GM21390 (cell line): ENCODE data around the gene KRTAP10-8.
"Not testable (repeated sequence)": the region's sequence is repeated elsewhere in the genome, so short reads cannot be mapped to it uniquely, and the experiment has no call there.

Source experiments
- ATAC-seq: cut with Tn5 transposase; IDR thresholded peaks from one replicate; pipeline ENCODE4 v1.9.1; 2021; ENCODE audit not compliant: unreplicated experiment

The KRTAP10-8 gene

DNA sequence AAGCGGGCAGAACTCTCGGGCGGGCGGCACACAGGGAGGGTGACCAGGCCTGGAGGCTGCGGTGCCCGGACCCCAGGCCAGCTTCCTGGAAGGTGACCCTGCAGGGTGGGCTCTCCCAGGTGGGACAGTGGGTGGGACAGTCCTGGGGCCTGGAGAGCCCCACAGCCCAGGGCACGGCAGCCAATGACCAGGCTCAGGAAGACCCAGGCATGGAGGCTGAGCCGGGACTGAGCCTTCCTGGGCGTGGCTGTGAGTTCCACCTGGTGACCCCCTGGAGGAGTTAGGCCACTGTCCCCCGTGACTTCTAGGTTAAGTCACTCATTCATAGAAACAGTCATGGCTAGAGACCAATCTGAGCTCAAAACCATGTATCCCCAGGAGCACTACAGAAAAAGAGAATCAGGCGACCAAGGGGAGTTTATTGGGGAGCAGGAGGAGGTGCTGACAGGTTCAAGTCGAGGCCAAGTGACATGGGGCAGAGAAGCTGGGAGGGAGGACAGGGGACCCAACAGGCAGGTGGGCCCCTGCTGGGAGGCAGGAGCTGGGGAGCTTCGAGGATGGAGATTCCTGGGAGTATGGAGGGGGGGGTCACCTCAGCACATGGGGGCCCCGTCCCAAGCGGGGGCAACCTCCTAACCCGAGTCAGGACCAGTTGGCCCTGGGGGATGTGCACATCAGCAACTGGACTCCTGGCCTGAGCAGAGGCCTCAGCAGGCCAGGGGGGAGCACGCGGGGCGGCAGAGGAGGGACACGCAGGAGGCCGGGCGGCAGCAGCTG lies 32.6 kb upstream of the KRTAP10-8 start:
- no peak for ATAC-seq

DNA sequence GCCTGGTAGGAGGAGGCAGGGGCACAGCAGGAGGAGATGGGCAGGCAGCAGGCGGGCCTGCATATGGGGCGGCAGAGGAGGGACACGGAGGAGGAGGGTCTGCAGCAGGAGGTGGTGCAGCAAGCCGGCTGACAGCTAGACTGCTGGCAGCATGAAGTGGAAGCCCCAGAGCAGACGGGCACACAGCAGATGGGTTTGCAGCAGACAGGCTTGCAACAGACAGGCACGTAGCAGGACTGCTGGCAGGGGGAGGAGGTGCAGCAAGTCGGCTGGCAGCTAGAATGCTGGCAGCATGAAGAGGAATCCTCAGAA lies 32.1 kb upstream of the KRTAP10-8 start:
- ATAC-seq = no peak

DNA sequence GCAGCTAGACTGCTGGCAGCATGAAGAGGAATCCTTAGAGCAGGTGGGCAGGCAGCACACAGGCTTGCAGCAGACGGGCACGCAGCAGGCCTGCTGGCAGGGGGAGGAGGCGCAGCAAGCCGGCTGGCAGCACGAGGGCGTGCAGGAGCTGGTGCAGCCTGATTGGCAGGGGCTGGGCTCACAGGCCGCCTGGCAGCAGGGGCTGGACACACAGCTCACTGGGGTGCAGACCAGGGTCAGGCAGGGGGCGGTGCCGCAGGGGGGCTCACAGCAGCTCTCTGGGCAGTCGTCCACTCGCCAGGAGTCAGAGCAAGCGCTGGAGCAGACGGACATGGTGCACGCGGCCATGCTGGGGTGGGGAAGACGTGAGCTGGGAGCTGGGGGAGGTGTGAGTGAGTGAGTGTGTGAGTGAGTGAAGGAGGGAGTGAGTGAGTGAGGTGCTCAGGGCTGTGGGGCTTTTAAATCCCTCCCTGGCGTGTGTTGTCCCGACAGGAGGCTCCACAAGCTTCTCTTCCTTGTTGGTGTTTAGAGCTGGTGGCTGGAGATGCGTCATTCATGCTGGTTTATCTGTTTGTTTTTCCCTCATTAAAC lies 31.6 kb upstream of the KRTAP10-8 start, which contains the start of gene KRTAP10-5:
Gene KRTAP10-5, minus strand, starts transcription at position 374 of the 591 bp plus-strand sequence. Its CDS starts 26 bp downstream, at position 348.
- not testable (repeated sequence) for ATAC-seq

DNA sequence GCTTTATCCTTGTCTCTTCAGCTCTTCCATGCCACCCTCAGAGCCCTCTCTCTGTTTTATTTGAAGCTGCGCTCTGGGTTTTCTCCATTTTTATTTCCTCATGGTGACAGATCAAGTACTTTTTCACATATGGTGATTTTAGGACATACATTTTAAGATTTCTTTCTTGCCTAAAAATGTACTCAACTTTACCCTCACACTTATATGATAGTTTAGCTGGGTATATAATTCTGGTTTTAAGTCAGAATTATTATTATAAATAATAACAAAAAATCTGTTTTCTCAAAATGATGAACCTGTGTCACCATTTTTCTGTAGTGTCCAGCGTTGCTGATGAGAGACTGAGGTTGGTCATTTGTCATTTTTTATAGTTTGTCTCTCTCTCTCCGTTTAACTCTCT lies 30.7 kb upstream of the KRTAP10-8 start:
- no peak for ATAC-seq

- ATAC-seq = no peak
These were observed 29.8 kb upstream of the KRTAP10-8 start for GRCh38 chr21:44582055-44582454.

DNA sequence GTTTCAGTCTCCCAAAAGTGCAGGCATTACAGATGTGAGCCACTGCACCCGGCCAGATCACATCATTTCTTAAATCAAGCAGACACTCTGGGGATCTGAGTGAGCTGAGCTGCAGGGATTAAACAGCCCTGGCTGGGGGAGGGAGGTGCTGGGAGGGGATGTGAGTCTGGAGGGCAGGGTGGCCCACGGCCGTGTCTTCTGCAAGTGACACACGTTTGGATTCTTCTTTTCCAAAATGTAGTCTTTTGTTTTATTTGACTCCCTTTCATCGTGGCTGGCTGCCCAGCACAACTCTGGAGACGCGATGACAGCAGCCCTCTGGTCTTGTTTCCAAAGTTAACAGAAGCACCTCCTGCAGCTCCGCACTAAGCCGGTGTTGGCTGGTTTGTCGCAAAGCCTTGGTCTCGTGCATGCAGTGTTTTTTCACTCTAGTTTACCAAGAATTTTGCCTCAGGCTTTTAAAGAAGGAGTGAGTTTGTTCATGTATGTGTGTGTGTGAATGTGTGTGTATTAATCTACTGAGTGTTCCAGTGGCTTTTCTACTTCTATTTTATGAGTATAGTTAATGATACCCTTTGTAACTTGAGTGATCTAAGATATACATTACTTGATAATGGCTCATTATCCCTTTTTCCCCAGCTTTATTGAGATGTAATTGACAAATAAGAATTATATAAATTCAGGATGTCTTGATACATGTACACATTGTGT lies 28.6 kb upstream of the KRTAP10-8 start:
- ATAC-seq = no peak

DNA sequence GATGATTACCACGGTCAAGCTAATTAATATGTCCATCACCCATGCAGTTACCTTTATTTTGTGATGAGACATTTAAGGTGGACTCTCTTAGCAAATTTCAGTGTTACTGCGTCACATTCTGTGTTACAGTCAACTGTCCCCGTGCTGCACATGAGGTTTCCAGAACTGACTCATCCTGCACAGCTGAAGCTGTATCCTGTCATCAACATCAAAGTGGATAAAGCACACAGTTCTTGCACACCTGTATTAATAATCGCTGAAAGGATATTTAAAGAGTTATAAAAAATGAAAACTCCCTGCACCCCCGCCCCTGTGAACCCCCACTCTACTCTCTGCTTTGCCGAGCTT lies 28.1 kb upstream of the KRTAP10-8 start:
- ATAC-seq = no peak

DNA sequence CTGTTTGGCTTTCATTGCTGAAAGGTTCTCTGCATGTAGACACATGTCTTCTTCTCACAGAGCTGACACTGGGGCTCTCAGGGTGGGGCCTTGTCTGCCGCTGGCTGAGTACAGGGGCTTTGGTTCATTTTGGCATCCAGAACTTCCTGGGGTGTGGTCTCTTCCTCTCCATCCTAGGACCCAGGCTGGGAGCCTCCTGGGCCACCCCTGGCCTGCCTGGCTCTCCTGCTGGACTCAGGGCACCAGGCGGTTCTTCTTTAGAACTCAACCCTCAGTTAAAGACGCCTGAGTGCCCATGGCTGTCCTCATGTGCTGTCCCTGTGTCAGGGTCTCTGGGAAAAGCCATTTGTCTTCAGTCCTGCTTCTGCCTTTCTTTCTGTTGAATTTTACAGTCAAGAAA lies 26.0 kb upstream of the KRTAP10-8 start:
- no peak for ATAC-seq

DNA sequence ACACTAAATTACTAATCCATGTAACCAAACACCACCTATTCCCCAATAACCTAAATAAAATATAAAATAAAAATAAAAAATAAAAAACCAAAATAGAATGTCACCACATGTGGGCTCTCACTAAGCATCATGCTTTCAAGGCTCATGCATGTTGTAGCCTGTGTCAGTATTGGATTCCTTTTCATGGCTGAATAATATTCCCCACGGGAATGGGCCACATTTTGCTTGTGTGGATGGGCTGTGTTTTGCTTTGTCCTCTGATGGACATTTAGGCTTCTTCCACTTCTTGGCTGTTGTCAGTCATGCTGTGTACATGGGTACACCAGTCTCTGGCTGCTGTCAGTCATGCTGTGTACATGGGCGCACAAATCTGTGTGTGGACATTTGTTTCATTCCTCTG lies 22.8 kb upstream of the KRTAP10-8 start:
- ATAC-seq = no peak

GRCh38 chr21:44589586-44590305 lies 22.1 kb upstream of the KRTAP10-8 start:
- no peak for ATAC-seq

- no peak for ATAC-seq
These were observed 21.6 kb upstream of the KRTAP10-8 start for GRCh38 chr21:44590311-44590721.

DNA sequence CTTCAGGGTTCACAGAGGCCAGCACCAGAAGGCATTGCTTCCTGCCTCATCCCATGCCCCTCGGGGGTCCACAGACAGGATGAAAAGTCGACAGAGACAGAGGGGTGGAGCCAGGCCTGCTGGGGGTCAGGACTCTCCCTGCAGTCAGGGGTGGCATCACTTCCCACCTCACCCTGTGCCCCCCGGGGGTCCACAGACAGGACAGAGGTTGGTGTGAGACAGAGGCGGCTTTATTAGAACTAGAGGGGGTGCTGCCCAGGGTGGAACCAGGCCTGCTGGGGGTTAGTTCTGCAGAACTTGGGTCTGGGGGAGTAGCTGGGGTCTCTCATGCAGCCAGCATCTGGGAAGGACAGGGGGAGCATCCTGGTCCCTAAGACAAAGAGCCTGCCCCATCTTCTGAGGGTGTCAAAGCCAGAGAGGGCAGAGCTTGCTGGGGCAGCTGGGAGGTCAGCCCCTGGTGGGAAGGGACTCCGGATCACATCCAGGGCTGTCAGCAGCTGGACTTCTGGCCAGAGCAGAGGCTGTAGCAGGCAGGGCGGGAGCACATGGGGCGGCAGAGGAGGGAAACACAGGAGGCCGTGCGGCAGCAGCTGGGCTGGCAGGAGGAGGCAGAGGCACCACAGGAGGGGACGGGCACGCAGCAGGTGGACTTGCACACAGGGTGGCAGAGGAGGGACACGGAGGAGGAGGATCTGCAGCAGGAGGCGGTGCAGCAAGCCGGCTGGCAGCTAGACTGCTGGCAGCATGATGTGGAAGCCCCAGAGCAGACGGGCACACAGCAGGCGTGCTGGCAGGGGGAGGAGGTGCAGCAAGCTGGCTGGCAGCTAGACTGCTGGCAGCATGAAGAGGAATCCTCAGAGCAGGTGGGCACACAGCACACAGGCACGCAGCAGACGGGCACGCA lies 20.7 kb upstream of the KRTAP10-8 start:
- not testable (repeated sequence) for ATAC-seq

DNA sequence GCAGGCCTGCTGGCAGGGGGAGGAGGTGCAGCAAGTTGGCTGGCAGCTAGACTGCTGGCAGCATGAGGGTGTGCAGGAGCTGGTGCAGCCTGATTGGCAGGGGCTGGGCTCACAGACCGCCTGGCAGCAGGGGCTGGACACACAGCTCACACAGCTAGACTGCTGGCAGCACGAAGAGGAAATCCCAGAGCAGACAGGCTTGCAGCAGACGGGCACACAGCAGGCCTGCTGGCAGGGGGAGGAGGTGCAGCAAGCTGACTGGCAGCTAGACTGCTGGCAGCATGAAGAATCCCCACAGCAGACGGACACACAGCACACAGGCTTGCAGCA lies 20.1 kb upstream of the KRTAP10-8 start:
- not testable (repeated sequence) for ATAC-seq

DNA sequence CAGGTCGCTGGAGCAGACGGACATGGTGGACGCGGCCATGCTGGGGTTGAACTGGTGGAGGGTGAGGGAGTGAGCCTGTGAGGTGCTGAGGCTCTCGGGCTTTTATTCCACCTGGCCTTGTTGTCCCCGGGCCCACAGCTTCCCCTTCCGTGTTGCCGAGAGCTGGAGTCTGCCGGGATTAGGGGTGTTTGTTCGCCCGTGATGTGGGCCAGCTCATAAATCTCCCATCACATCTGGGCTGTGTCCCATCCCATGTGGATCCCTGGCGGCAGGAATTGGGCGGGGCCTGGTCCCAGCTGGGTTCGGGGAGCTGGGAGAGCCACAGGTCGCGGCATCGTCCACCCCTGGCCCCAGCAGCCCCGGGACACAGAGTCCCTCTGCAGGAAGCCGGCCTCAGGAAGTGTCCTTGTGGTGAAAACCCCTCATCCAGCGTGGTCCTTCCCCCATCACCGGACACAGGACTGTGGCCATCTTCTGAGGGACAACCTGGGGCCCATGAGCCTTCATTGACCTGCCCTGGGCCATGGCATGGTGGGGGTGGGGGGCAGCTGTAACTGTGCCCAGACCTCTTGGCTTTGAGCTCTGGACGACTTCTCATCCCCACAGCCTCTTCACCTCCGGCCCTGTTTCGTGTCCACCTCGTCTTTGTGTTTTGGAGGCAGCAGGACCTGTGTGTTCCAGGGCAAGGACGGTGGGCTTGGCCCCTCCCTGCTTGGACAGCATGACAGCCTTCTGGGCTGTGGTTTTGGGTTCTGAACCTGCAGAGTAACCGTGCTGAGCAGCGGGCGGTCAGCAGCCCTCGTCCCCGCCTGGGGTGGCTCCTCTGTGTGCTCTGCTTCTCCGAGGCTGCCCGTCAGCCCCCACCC lies 19.2 kb upstream of the KRTAP10-8 start, which contains the start of gene KRTAP10-6:
Gene KRTAP10-6, minus strand, starts transcription at position 60 of the 866 bp plus-strand sequence. Its CDS starts 21 bp downstream, at position 39.
- no peak for ATAC-seq

DNA sequence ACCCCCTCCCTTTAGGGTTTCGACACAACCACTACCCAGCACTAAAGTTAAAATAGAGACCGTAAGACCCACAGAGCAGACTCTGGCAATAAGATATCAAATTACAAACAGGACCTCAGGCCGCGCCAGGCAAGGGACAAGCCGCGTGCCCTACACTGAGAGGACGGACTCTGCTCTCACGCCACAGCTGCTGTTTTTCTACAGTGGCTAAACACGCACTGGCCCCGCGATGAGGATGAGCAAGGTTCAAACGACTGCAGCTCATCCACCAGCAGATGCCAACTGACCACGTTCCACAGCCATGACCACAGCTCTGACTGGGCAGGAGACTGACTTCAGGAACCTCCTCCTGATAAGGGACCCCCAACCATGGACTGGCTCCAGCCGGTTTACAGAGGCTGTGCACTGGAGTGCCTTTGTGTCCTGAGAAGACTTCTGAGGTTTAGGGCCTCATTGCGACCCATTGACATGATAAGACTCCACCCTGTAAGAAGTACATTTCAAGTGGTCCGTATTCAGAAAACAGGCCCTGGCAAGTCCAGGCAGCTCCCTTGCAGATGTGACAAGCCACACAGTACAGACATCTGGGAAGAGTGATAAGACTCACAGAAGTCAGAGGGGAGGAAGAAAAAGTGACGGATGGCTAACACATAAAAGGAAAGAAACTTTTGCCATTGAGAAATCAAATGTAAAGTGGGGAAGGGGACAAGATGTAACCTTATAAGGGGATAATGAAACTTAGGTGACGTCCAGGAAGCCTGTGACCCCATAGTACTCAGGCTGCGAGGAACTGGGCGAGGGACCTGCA lies 18.1 kb upstream of the KRTAP10-8 start:
- ATAC-seq = no peak

DNA sequence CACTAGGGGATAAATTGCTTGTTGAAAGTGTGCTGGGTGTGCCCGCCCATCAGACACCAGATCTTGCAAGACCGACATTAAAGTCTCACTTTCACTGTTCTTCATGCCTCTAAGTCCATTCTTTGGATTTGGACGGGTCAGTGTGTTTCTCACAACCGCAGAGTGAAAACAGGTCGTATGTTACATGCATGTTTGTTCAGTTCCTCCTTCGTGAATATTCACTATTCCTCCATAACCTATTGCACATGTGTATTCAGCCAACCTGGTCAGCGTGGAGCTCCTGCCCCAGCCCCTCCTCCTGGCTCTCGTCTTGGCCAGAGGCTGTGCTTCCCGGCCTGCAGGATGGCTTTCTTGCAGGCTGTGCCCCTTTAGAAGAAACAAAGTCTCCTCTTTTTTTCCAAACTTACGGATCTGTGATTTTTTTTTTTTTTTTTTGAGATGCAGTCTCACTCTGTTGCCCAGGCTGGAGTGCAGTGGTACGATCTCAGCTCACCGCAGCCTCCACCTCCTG lies 17.4 kb upstream of the KRTAP10-8 start:
- no peak for ATAC-seq

DNA sequence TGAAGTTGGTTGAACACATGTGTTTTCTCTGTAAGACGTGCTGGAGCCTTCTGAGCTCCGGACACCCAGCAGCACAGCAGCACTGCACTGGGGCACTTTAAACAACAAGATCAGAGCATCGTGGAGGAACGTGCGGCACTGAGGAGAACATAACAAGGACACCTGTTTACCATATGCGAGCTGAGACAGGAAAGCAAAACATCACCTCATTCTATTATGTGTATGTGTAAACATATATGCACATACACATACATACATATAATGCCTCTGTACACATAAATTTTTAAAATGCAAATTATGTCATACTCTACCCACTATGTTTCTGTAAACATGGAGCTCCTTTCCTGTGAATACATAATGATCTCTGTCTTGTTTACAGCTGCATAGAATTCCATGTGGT lies 16.4 kb upstream of the KRTAP10-8 start:
- no peak for ATAC-seq

- ATAC-seq = no peak
These were observed 15.7 kb upstream of the KRTAP10-8 start for GRCh38 chr21:44596068-44596725.
